HepG2 (cell line): ENCODE measurements around the gene CFAP54. TPM values are rescaled to one million over a fixed set of nuclear protein-coding genes. Genes with fewer than 3 reads are reported as not detected.

Experiments used
- CHD2 ChIP-seq: IDR thresholded peaks from 2 replicates; pipeline ENCODE4 v1.6.1; 2011; ENCODE audit warnings: low read depth, low read length, improper control_type of control experiment
- KAT8 ChIP-seq: IDR thresholded peaks from 2 replicates; pipeline ENCODE4 v1.6.1; 2016; ENCODE audit warnings: missing genetic modification reagents, missing compliant biosample characterization
- MIER3 ChIP-seq: IDR thresholded peaks from 2 replicates; pipeline ENCODE4 v1.6.1; 2016; ENCODE audit warnings: missing compliant biosample characterization, borderline replicate concordance
- NR2F6 ChIP-seq, 2 experiments: IDR thresholded peaks; 2 replicates each; pipeline ENCODE4 v1.6.1; 2016; ENCODE audit warnings: antibody characterized with exemption in 1 of 2, mild to moderate bottlenecking in 1 of 2
- POLR2AphosphoS5 ChIP-seq: IDR thresholded peaks from 2 replicates; pipeline ENCODE4 v1.6.1; 2012; ENCODE audit warnings: low read depth, low read length
- RAD21 ChIP-seq: fragments of 450-650 bp; formaldehyde crosslinking; IDR thresholded peaks from 2 replicates; pipeline ENCODE4 v1.5.0; 2020; ENCODE audit warnings: mild to moderate bottlenecking
- SKI ChIP-seq: fragments of 450-650 bp; IDR thresholded peaks from one replicate; pipeline ENCODE4 v1.6.1; 2018; ENCODE audit warnings: mild to moderate bottlenecking; ENCODE audit not compliant: partially characterized antibody
- SNAPC2 ChIP-seq: sonication (generic); formaldehyde crosslinking; IDR thresholded peaks from 2 replicates; pipeline ENCODE4 v1.8.1; 2022; ENCODE audit warnings: mild to moderate bottlenecking, missing genetic modification reagents
- SRSF1 ChIP-seq: fragments of 200-400 bp; formaldehyde crosslinking; optimal IDR thresholded peaks from 2 replicates; pipeline ENCODE3; 2017; ENCODE audit warnings: mild to moderate bottlenecking, low read depth, low read length, moderate library complexity
- YEATS4 ChIP-seq: sonication (generic); formaldehyde crosslinking; IDR thresholded peaks from 2 replicates; pipeline ENCODE4 v1.4.0; 2020; ENCODE audit warnings: missing genetic modification reagents, borderline replicate concordance
- ZMYM3 ChIP-seq: sonication (generic); formaldehyde crosslinking; IDR thresholded peaks from 2 replicates; pipeline ENCODE4 v1.5.1; 2020; ENCODE audit warnings: mild to moderate bottlenecking, missing genetic modification reagents
- ZNF207 ChIP-seq: fragments of 450-650 bp; IDR thresholded peaks from 2 replicates; pipeline ENCODE4 v1.6.1; 2016; ENCODE audit warnings: antibody characterized with exemption, borderline replicate concordance
- ZNF350 ChIP-seq: sonication (generic); formaldehyde crosslinking; IDR thresholded peaks from 2 replicates; pipeline ENCODE4 v1.4.0; 2020; ENCODE audit warnings: mild to moderate bottlenecking, low read depth, missing genetic modification reagents, borderline replicate concordance
- ZNF367 ChIP-seq: sonication (generic); formaldehyde crosslinking; IDR thresholded peaks from 2 replicates; pipeline ENCODE4 v1.4.0; 2020; ENCODE audit warnings: missing genetic modification reagents, borderline replicate concordance
- ZNF746 ChIP-seq: sonication (generic); formaldehyde crosslinking; IDR thresholded peaks from 2 replicates; pipeline ENCODE4 v1.8.0; 2022; ENCODE audit warnings: mild to moderate bottlenecking, missing genetic modification reagents
- polyA plus RNA-seq, 8 experiments: library from polyadenylated mRNA; depleted of rRNA in 3 of 8; stranded (reverse) in 7 of 8; unstranded in 1 of 8; fragments of >200 nt; fragmentation: Illumina TruSeq in 4 of 8; extraction: Trizol in 4 of 8; gene quantifications; 2 replicates each; pipeline versions ENCODE4 v1.2.1 to v1.2.3, GENCODE V29; 2011 to 2016; ENCODE audit warnings: low read depth in 4 of 8, missing spikeins in 1 of 8, mixed read lengths in 1 of 8; ENCODE audit not compliant: insufficient read depth in 1 of 8
- total RNA-seq, 5 experiments: library from RNA; depleted of rRNA; stranded (reverse); fragments of >200 nt; fragmentation: Illumina TruSeq; extraction: Trizol; gene quantifications; 2 replicates each; pipeline ENCODE4 v1.2.3, GENCODE V29; 2016; ENCODE audit warnings: low read depth in 1 of 5
- TF ChIP-seq, protein P1 (sequence below): sonication (generic); formaldehyde crosslinking; IDR thresholded peaks from 2 replicates; pipeline ENCODE4 v1.9.0; 2021; ENCODE audit warnings: missing genetic modification reagents, borderline replicate concordance
- TF ChIP-seq, protein P2 (sequence below), 2 experiments: fragments of 450-650 bp in 1 of 2; sonication (generic) in 1 of 2; formaldehyde crosslinking; IDR thresholded peaks; 2 replicates each; pipeline versions ENCODE4 v1.5.0 to v1.8.0; 2020 to 2022; ENCODE audit warnings: mild to moderate bottlenecking in 1 of 2, missing genetic modification reagents in 1 of 2
- TF ChIP-seq, protein P3 (sequence below): fragments of 450-650 bp; IDR thresholded peaks from 2 replicates; pipeline ENCODE4 v1.6.1; 2016
- TF ChIP-seq, protein P4 (sequence below): sonication (generic); formaldehyde crosslinking; IDR thresholded peaks from 2 replicates; pipeline ENCODE4 v1.4.0; 2020; ENCODE audit warnings: low read depth, missing genetic modification reagents
- TF ChIP-seq, protein P5 (sequence below): sonication (generic); formaldehyde crosslinking; IDR thresholded peaks from 2 replicates; pipeline ENCODE4 v1.5.1; 2020; ENCODE audit warnings: missing genetic modification reagents, mild to moderate bottlenecking, borderline replicate concordance

CFAP54 gene
- total and polyA plus RNA-seq, 2 of the 13 experiments (the other 11 are each of a cell fraction or from before 2014, with no cell fraction given) = not detected

DNA sequence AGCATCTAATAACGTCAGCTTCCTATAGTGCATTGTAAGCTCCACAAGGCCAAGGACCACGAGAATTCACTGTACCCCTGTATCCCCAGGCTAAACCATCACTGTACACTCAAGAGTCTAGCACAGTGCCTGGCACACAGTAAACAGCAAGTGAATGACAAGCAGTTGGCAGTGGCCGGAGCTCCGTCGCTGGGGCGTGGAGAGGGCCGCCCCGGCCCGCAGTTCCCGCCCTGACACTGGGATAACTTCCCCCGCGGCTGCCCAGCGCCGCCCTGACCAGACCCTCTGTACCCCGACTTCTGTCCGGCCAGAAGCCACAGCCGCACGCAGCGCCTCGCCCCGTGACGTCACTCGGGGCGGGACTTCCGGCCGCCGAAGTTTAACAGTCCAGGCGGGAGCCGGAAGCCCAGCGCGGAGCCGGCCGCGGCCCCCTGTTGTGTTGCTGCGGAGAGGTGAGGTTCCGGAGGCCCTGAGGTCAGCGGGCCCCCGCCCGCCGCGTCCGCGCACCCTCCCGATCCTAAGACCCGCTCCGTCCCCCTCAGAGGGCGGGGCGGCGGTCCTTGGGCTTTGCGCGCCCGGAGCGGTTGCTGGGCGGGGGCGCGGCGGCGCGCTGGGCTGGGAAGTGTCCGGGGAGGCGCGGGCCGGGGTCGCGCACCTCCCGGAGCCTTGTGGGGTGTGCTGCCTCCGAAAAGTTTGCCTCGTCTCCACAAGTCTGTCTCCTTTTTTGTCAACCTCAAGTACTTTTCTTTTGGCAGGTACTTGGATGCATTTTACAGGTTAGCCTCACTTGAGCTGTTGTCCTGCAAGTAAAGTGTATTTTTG, 417.7 kb downstream of the CFAP54 start, which contains the start of gene NEDD1 (continued):
- TF ChIP-seq YEATS4 (CRISPR knock-in tag) (0 out of 2 replicates have a peak, but pooled peaks have one; percentile 42), RAD21 (CRISPR knock-in tag) (peak; percentile 18; the same call in 1 of the 2 replicates), ZMYM3 (CRISPR knock-in tag) (peak; percentile 99), ZNF350 (CRISPR knock-in tag) (peak; percentile 50), MIER3 (no peak), POLR2AphosphoS5 (peak; percentile 61), SRSF1 (peak; percentile 82), CHD2 (no peak; the same call in 1 of the 2 replicates), ZNF746 (CRISPR knock-in tag) (no peak), SKI (no peak), KAT8 (peak; percentile 88), NR2F6 (IDR thresholded peaks at IDR 0.05) (no peak), NR2F6 (CRISPR knock-in tag; IDR thresholded peaks at IDR 0.05) (peak; percentile 64; the same call in 1 of the 2 replicates), SNAPC2 (CRISPR knock-in tag) (0 out of 2 replicates have a peak, but pooled peaks have one; percentile 5), ZNF367 (CRISPR knock-in tag) (no peak), ZNF207 (no peak)
- TF ChIP-seq, protein P1, sequence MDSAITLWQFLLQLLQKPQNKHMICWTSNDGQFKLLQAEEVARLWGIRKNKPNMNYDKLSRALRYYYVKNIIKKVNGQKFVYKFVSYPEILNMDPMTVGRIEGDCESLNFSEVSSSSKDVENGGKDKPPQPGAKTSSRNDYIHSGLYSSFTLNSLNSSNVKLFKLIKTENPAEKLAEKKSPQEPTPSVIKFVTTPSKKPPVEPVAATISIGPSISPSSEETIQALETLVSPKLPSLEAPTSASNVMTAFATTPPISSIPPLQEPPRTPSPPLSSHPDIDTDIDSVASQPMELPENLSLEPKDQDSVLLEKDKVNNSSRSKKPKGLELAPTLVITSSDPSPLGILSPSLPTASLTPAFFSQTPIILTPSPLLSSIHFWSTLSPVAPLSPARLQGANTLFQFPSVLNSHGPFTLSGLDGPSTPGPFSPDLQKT = no peak
- TF ChIP-seq, protein P2, sequence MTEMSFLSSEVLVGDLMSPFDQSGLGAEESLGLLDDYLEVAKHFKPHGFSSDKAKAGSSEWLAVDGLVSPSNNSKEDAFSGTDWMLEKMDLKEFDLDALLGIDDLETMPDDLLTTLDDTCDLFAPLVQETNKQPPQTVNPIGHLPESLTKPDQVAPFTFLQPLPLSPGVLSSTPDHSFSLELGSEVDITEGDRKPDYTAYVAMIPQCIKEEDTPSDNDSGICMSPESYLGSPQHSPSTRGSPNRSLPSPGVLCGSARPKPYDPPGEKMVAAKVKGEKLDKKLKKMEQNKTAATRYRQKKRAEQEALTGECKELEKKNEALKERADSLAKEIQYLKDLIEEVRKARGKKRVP (CRISPR knock-in tag; IDR thresholded peaks at IDR 0.05) = peak in 1 of 2 experiments; percentile 33; a peak in 1 of 4 replicates
- TF ChIP-seq, protein P3, sequence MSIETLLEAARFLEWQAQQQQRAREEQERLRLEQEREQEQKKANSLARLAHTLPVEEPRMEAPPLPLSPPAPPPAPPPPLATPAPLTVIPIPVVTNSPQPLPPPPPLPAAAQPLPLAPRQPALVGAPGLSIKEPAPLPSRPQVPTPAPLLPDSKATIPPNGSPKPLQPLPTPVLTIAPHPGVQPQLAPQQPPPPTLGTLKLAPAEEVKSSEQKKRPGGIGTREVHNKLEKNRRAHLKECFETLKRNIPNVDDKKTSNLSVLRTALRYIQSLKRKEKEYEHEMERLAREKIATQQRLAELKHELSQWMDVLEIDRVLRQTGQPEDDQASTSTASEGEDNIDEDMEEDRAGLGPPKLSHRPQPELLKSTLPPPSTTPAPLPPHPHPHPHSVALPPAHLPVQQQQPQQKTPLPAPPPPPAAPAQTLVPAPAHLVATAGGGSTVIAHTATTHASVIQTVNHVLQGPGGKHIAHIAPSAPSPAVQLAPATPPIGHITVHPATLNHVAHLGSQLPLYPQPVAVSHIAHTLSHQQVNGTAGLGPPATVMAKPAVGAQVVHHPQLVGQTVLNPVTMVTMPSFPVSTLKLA = no peak
- TF ChIP-seq, protein P4, sequence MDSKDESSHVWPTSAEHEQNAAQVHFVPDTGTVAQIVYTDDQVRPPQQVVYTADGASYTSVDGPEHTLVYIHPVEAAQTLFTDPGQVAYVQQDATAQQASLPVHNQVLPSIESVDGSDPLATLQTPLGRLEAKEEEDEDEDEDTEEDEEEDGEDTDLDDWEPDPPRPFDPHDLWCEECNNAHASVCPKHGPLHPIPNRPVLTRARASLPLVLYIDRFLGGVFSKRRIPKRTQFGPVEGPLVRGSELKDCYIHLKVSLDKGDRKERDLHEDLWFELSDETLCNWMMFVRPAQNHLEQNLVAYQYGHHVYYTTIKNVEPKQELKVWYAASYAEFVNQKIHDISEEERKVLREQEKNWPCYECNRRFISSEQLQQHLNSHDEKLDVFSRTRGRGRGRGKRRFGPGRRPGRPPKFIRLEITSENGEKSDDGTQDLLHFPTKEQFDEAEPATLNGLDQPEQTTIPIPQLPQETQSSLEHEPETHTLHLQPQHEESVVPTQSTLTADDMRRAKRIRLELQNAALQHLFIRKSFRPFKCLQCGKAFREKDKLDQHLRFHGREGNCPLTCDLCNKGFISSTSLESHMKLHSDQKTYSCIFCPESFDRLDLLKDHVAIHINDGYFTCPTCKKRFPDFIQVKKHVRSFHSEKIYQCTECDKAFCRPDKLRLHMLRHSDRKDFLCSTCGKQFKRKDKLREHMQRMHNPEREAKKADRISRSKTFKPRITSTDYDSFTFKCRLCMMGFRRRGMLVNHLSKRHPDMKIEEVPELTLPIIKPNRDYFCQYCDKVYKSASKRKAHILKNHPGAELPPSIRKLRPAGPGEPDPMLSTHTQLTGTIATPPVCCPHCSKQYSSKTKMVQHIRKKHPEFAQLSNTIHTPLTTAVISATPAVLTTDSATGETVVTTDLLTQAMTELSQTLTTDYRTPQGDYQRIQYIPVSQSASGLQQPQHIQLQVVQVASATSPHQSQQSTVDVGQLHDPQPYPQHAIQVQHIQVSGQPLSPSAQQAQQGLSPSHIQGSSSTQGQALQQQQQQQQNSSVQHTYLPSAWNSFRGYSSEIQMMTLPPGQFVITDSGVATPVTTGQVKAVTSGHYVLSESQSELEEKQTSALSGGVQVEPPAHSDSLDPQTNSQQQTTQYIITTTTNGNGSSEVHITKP (CRISPR knock-in tag) = no peak
- TF ChIP-seq, protein P5, sequence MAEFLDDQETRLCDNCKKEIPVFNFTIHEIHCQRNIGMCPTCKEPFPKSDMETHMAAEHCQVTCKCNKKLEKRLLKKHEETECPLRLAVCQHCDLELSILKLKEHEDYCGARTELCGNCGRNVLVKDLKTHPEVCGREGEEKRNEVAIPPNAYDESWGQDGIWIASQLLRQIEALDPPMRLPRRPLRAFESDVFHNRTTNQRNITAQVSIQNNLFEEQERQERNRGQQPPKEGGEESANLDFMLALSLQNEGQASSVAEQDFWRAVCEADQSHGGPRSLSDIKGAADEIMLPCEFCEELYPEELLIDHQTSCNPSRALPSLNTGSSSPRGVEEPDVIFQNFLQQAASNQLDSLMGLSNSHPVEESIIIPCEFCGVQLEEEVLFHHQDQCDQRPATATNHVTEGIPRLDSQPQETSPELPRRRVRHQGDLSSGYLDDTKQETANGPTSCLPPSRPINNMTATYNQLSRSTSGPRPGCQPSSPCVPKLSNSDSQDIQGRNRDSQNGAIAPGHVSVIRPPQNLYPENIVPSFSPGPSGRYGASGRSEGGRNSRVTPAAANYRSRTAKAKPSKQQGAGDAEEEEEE (CRISPR knock-in tag) = no peak
